ENCODE measurements around the gene AP1G1.
"Not testable (repeated sequence)": the region's sequence is repeated elsewhere in the genome, so short reads cannot be mapped to it uniquely, and the experiment has no call there.

The AP1G1 gene

DNA sequence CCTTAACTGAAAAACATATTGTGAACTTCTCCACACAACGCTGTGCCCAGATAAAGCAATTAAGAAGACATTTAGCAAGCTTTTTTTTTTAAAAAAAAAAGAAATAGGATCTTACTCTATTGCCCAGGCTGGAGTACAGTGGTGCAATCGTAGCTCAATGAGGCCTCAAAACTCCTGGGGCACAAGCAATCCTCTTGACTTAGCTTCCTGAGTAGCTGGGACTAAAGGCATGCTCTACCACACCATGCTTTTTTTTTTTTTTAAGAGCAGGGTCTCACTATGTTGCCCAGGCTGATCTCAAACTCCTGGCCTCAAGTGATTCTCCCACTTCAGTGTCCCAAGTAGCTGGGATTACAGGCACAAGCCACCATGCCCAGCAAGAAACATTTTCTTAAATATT is 20.1 kb downstream of the AP1G1 start:
- WGBS, 2 experiments, result 86 to 95% methylated on average over 1 to 2 of the region's 2 CpGs

DNA sequence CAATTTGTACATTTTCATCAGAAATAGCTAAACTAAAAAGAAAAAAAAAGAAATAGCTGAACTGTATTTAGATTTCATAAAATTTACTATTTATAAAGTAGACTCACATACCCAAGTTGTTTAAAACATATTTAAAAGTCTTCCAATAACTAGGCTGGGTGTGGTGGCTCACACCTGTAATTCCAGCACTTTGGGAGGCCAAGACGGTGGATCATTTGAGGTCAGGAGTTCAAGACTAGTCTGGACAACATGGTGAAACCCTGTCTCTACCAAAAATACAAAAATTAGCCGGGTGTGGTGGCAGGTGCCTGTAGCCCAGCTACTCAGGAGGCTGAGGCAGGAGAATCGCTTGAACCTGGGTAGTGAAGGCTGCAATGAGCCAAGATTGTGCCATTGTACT is 23.5 kb downstream of the AP1G1 start:
- peaks cover 15% of the 10 kb centered on the region for H3K36me3 ChIP-seq (ENCODE audit: control insufficient read depth, insufficient read depth, low read length)
- H3K4me1 ChIP-seq (ENCODE audit: control insufficient read depth, insufficient read depth, low read length); H3K9me3 ChIP-seq (ENCODE audit: control insufficient read depth, low read length); H3K4me3 ChIP-seq (ENCODE audit: insufficient read depth, low read depth, low read length); H3K27ac ChIP-seq (ENCODE audit: insufficient read depth, low read depth, low read length, poor library complexity, severe bottlenecking); H3K27me3 ChIP-seq (ENCODE audit: control insufficient read depth, insufficient read depth, low read length, poor library complexity, severe bottlenecking): not testable (repeated sequence)
- 89 to 91% methylated on average over 3 of the region's 3 CpGs for WGBS, 2 experiments

More for the DNA sequence above, 20.1 kb downstream of the AP1G1 start:
- Histone ChIP-seq H3K36me3 (ENCODE audit: control insufficient read depth, insufficient read depth, low read length) (peaks cover 15% of the 10 kb centered on the region), H3K27me3 (ENCODE audit: control insufficient read depth, insufficient read depth, low read length, poor library complexity, severe bottlenecking) (no peaks in the 10 kb centered on the region), H3K4me3 (ENCODE audit: insufficient read depth, low read depth, low read length) (no peak overlapping the region), H3K27ac (ENCODE audit: insufficient read depth, low read depth, low read length, poor library complexity, severe bottlenecking) (no peak overlapping the region), H3K4me1 (ENCODE audit: control insufficient read depth, insufficient read depth, low read length) (no peaks in the 10 kb centered on the region), H3K9me3 (ENCODE audit: control insufficient read depth, low read length) (no peaks in the 10 kb centered on the region)

- H3K9me3 ChIP-seq (ENCODE audit: control insufficient read depth, low read length), result no peaks in the 10 kb centered on the region
- no peaks in the 10 kb centered on the region for H3K27me3 ChIP-seq (ENCODE audit: control insufficient read depth, insufficient read depth, low read length, poor library complexity, severe bottlenecking)
- no peaks in the 10 kb centered on the region for H3K4me1 ChIP-seq (ENCODE audit: control insufficient read depth, insufficient read depth, low read length)
- WGBS, 2 experiments, result 98 to 100% methylated on average over 1 to 2 of the region's 2 CpGs
- H3K36me3 ChIP-seq (ENCODE audit: control insufficient read depth, insufficient read depth, low read length), result peaks cover 12% of the 10 kb centered on the region
- no peak overlapping the region for H3K4me3 ChIP-seq (ENCODE audit: insufficient read depth, low read depth, low read length)
- no peak overlapping the region for H3K27ac ChIP-seq (ENCODE audit: insufficient read depth, low read depth, low read length, poor library complexity, severe bottlenecking)
Observed at GRCh38 chr16:71784093-71784492, 24.5 kb downstream of the AP1G1 start.

- H3K4me3 ChIP-seq (ENCODE audit: insufficient read depth, low read depth, low read length), result no peak overlapping the region
- no peaks in the 10 kb centered on the region for H3K9me3 ChIP-seq (ENCODE audit: control insufficient read depth, low read length)
- H3K27me3 ChIP-seq (ENCODE audit: control insufficient read depth, insufficient read depth, low read length, poor library complexity, severe bottlenecking), result no peaks in the 10 kb centered on the region
- H3K36me3 ChIP-seq (ENCODE audit: control insufficient read depth, insufficient read depth, low read length), result peaks cover 3% of the 10 kb centered on the region
- no peak overlapping the region for H3K27ac ChIP-seq (ENCODE audit: insufficient read depth, low read depth, low read length, poor library complexity, severe bottlenecking)
- 63 to 100% methylated on average over 2 to 3 of the region's 3 CpGs for WGBS, 2 experiments
- no peaks in the 10 kb centered on the region for H3K4me1 ChIP-seq (ENCODE audit: control insufficient read depth, insufficient read depth, low read length)
Observed at GRCh38 chr16:71781741-71782140, 26.9 kb downstream of the AP1G1 start.

DNA sequence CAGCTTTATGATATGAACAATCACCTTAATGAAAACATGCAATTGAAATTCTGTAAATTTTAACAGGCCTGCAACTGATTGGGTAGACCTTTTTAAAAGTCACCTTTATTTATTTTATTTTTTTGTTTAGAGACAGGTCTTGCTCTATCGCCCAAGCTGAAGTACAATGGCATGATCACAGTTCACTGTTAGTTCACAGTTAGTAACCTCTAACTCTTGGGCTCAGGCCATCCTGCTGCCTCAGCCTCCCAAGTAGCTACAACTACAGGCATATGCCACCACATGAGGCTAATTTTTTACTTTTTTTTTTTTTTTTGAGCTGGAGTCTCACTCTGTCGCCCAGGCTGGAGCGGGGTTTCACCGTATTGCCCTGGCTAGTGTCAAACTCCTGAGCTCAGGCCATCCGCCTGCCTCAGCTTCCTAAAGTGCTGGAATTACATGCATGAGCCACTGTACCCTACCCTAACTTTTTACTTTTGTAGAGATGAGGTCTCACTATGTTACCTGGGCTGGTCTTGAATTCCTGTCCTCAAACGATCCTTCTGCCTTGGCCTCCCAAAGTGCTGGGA is 28.0 kb downstream of the AP1G1 start:
- Histone ChIP-seq H3K36me3 (ENCODE audit: control insufficient read depth, insufficient read depth, low read length) (no peaks in the 10 kb centered on the region), H3K27me3 (ENCODE audit: control insufficient read depth, insufficient read depth, low read length, poor library complexity, severe bottlenecking) (no peaks in the 10 kb centered on the region), H3K27ac (ENCODE audit: insufficient read depth, low read depth, low read length, poor library complexity, severe bottlenecking) (no peak overlapping the region), H3K9me3 (ENCODE audit: control insufficient read depth, low read length) (no peaks in the 10 kb centered on the region), H3K4me1 (ENCODE audit: control insufficient read depth, insufficient read depth, low read length) (no peaks in the 10 kb centered on the region), H3K4me3 (ENCODE audit: insufficient read depth, low read depth, low read length) (no peak overlapping the region)
- 89 to 94% methylated on average over 6 of the region's 6 CpGs for WGBS, 2 experiments

DNA sequence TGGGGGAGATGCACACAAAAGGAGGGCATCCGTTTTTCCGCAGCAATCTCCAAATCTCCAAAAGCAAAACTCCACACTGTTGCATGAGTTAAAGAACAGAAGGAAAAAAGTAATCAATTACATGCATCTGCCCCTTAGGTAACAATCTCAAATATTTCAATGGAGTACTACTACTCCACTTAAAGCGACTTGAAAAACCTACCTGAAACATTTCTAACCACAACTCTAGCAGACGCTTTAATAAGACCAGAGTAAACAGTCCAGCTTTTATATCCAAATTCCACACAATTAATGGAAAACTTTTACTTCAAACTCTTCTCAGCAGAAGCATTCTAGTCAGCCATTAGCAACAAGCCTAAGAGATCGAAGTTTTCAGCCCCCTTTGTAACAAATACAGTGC is 29.9 kb downstream of the AP1G1 start:
- Histone ChIP-seq H3K36me3 (ENCODE audit: control insufficient read depth, insufficient read depth, low read length) (no peaks in the 10 kb centered on the region), H3K9me3 (ENCODE audit: control insufficient read depth, low read length) (no peaks in the 10 kb centered on the region), H3K4me3 (ENCODE audit: insufficient read depth, low read depth, low read length) (no peak overlapping the region), H3K27me3 (ENCODE audit: control insufficient read depth, insufficient read depth, low read length, poor library complexity, severe bottlenecking) (no peaks in the 10 kb centered on the region), H3K4me1 (ENCODE audit: control insufficient read depth, insufficient read depth, low read length) (no peaks in the 10 kb centered on the region), H3K27ac (ENCODE audit: insufficient read depth, low read depth, low read length, poor library complexity, severe bottlenecking) (no peak overlapping the region)
- WGBS, 2 experiments, result 93 to 97% methylated on average over 5 of the region's 5 CpGs

DNA sequence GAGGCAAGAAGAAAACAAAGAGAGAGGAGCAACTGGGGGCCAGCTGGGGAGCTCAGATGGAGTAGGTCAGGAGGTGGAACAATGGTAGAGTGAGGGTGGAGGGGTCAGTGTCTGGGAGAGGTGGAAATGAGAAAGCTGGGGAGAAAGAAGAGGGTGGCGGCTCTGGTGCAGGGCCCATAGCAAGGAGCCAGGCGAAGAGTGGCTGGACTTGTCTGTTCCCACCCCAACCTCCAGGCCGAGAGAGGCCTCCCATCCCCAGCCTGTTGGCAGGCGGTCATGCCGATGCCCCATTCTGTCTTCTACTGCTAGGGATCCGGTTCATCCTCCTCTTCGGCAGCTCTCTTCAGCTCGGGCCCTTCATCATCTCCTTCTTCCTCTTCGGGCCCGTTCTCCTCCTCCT is 31.3 kb downstream of the AP1G1 start:
- Histone ChIP-seq H3K27ac (ENCODE audit: insufficient read depth, low read depth, low read length, poor library complexity, severe bottlenecking) (no peak overlapping the region), H3K36me3 (ENCODE audit: control insufficient read depth, insufficient read depth, low read length) (no peaks in the 10 kb centered on the region), H3K4me3 (ENCODE audit: insufficient read depth, low read depth, low read length) (no peak overlapping the region), H3K4me1 (ENCODE audit: control insufficient read depth, insufficient read depth, low read length) (no peaks in the 10 kb centered on the region), H3K9me3 (ENCODE audit: control insufficient read depth, low read length) (no peaks in the 10 kb centered on the region), H3K27me3 (ENCODE audit: control insufficient read depth, insufficient read depth, low read length, poor library complexity, severe bottlenecking) (no peaks in the 10 kb centered on the region)
- WGBS, 2 experiments, result 94 to 95% methylated on average over 10 of the region's 10 CpGs

GRCh38 chr16:71775949-71776348 is 32.7 kb downstream of the AP1G1 start:
- H3K4me1 ChIP-seq (ENCODE audit: control insufficient read depth, insufficient read depth, low read length), result no peaks in the 10 kb centered on the region
- H3K36me3 ChIP-seq (ENCODE audit: control insufficient read depth, insufficient read depth, low read length), result no peaks in the 10 kb centered on the region
- no peaks in the 10 kb centered on the region for H3K27me3 ChIP-seq (ENCODE audit: control insufficient read depth, insufficient read depth, low read length, poor library complexity, severe bottlenecking)
- 97 to 100% methylated on average over 2 to 4 of the region's 4 CpGs for WGBS, 2 experiments
- no peak overlapping the region for H3K27ac ChIP-seq (ENCODE audit: insufficient read depth, low read depth, low read length, poor library complexity, severe bottlenecking)
- no peaks in the 10 kb centered on the region for H3K9me3 ChIP-seq (ENCODE audit: control insufficient read depth, low read length)
- no peak overlapping the region for H3K4me3 ChIP-seq (ENCODE audit: insufficient read depth, low read depth, low read length)

DNA sequence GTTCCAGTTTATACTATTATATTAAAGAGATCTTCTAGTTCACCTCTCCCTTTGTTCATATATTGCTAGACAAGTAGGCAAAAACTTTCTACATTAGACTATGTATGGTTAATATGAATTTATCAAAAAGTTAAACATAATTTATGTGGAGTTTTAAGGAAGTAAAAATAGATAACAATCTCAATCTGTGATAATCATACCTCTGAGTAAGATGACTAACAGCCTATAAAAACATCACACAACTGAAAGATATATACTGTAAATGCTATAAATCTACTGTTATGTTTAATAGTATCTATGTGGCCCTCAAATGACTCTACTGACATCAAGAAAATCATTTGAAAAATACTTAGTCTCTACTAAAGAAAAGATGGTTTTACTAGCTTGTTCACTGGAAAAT is 37.1 kb downstream of the AP1G1 start:
- no peaks in the 10 kb centered on the region for H3K9me3 ChIP-seq (ENCODE audit: control insufficient read depth, low read length)
- no peaks in the 10 kb centered on the region for H3K4me1 ChIP-seq (ENCODE audit: control insufficient read depth, insufficient read depth, low read length)
- no peak overlapping the region for H3K4me3 ChIP-seq (ENCODE audit: insufficient read depth, low read depth, low read length)
- no peaks in the 10 kb centered on the region for H3K27me3 ChIP-seq (ENCODE audit: control insufficient read depth, insufficient read depth, low read length, poor library complexity, severe bottlenecking)
- no peak overlapping the region for H3K27ac ChIP-seq (ENCODE audit: insufficient read depth, low read depth, low read length, poor library complexity, severe bottlenecking)
- peaks cover 5% of the 10 kb centered on the region for H3K36me3 ChIP-seq (ENCODE audit: control insufficient read depth, insufficient read depth, low read length)

- peaks cover 5% of the 10 kb centered on the region for H3K36me3 ChIP-seq (ENCODE audit: control insufficient read depth, insufficient read depth, low read length)
- WGBS, 2 experiments, result 89 to 95% methylated on average over 1 of the region's 1 CpG
- H3K4me3 ChIP-seq (ENCODE audit: insufficient read depth, low read depth, low read length), result no peak overlapping the region
- no peaks in the 10 kb centered on the region for H3K27me3 ChIP-seq (ENCODE audit: control insufficient read depth, insufficient read depth, low read length, poor library complexity, severe bottlenecking)
- H3K9me3 ChIP-seq (ENCODE audit: control insufficient read depth, low read length), result no peaks in the 10 kb centered on the region
- no peak overlapping the region for H3K27ac ChIP-seq (ENCODE audit: insufficient read depth, low read depth, low read length, poor library complexity, severe bottlenecking)
- H3K4me1 ChIP-seq (ENCODE audit: control insufficient read depth, insufficient read depth, low read length), result no peaks in the 10 kb centered on the region
Observed at GRCh38 chr16:71769222-71769621, 39.4 kb downstream of the AP1G1 start.
